ENCODE data around the gene CAMKMT. TPM values are rescaled to one million over a fixed set of nuclear protein-coding genes. Genes with fewer than 3 reads are reported as not detected.

Gene CAMKMT
- total and polyA plus RNA-seq, 2 experiments from 2014 or later = 26.5 to 29.5 TPM

- H3K27ac ChIP-seq (ENCODE audit: low read depth) = no peak overlapping the region
- H3F3A ChIP-seq (replicated peaks; ENCODE audit: low read depth) = no peaks in the 10 kb centered on the region
- Mint-ChIP-seq H3K4me1 (peaks cover 4% of the 10 kb centered on the region; the same call in 2 of the 3 replicates), H3K4me3 (no peak overlapping the region), H3K27ac (no peak overlapping the region), H3K9me3 (no peaks in the 10 kb centered on the region), H3K36me3 (ENCODE audit: low read depth) (no peaks in the 10 kb centered on the region), H3K27me3 (ENCODE audit: insufficient read depth, low read depth, poor library complexity) (no peaks in the 10 kb centered on the region)
- TF ChIP-seq EZH2 (IDR thresholded peaks at IDR 0.05; ENCODE audit: low read depth, unreplicated experiment) (no peak), ZNF462 (CRISPR knock-in tag; IDR thresholded peaks at IDR 0.05) (no peak), STAT1 (IDR thresholded peaks at IDR 0.05; ENCODE audit: unreplicated experiment) (no peak), ZNF114 (CRISPR knock-in tag; IDR thresholded peaks at IDR 0.05) (no peak), EZH2phosphoT487 (IDR thresholded peaks at IDR 0.05; ENCODE audit: unreplicated experiment) (no peak), CREB1 (CRISPR knock-in tag; IDR thresholded peaks at IDR 0.05; ENCODE audit: low read depth) (no peak), NANOG (IDR thresholded peaks at IDR 0.05; ENCODE audit: borderline replicate concordance) (no peak), ETS1 (IDR thresholded peaks at IDR 0.05) (no peak), POLR2AphosphoS5 (IDR thresholded peaks at IDR 0.05; ENCODE audit: low read depth) (no peak), JUNB (IDR thresholded peaks at IDR 0.05; ENCODE audit: unreplicated experiment) (no peak), CTCF (conservative IDR thresholded peaks at IDR 0.05; ENCODE audit: low read depth in 2 of 2) (no peak), ZNF331 (CRISPR knock-in tag; IDR thresholded peaks at IDR 0.05; ENCODE audit: low read depth) (no peak)
- TF ChIP-seq, protein P1, sequence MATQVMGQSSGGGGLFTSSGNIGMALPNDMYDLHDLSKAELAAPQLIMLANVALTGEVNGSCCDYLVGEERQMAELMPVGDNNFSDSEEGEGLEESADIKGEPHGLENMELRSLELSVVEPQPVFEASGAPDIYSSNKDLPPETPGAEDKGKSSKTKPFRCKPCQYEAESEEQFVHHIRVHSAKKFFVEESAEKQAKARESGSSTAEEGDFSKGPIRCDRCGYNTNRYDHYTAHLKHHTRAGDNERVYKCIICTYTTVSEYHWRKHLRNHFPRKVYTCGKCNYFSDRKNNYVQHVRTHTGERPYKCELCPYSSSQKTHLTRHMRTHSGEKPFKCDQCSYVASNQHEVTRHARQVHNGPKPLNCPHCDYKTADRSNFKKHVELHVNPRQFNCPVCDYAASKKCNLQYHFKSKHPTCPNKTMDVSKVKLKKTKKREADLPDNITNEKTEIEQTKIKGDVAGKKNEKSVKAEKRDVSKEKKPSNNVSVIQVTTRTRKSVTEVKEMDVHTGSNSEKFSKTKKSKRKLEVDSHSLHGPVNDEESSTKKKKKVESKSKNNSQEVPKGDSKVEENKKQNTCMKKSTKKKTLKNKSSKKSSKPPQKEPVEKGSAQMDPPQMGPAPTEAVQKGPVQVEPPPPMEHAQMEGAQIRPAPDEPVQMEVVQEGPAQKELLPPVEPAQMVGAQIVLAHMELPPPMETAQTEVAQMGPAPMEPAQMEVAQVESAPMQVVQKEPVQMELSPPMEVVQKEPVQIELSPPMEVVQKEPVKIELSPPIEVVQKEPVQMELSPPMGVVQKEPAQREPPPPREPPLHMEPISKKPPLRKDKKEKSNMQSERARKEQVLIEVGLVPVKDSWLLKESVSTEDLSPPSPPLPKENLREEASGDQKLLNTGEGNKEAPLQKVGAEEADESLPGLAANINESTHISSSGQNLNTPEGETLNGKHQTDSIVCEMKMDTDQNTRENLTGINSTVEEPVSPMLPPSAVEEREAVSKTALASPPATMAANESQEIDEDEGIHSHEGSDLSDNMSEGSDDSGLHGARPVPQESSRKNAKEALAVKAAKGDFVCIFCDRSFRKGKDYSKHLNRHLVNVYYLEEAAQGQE (IDR thresholded peaks at IDR 0.05; ENCODE audit: unreplicated experiment) = no peak
- no peaks in the 10 kb centered on the region for H3K4me1 ChIP-seq (ENCODE audit: insufficient read depth)
- ATAC-seq (no peak), DNase-seq (ENCODE audit: low spot score) (no peak)
- no peak overlapping the region for H3K4me3 ChIP-seq
- no peaks in the 10 kb centered on the region for H3K9me2 ChIP-seq (ENCODE audit: insufficient read depth)
- no peaks in the 10 kb centered on the region for H3K79me2 ChIP-seq (replicated peaks; ENCODE audit: insufficient read depth)
- no peaks in the 10 kb centered on the region for H3K27me3 ChIP-seq (ENCODE audit: insufficient read depth)
- no peak overlapping the region for H2AFZ ChIP-seq
- H4K20me1 ChIP-seq (replicated peaks; ENCODE audit: insufficient read depth) = no peaks in the 10 kb centered on the region
- no peak overlapping the region for H3K4me2 ChIP-seq
- no peaks in the 10 kb centered on the region for H3K36me3 ChIP-seq (ENCODE audit: insufficient read depth)
Observed at GRCh38 chr2:44663471-44664073, 301.8 kb downstream of the CAMKMT start.

Measured in GM23338 (cell line).